K562 (cell line): ENCODE results near the gene BPIFB2. TPM values are rescaled to one million over a fixed set of nuclear protein-coding genes. Genes with fewer than 3 reads are reported as not detected.

Source experiments
- ATAC-seq: fragments of 200-7000 bp; cut with Tn5 transposase; 3 replicates; pipeline ENCODE4 v1.9.1; 2020; ENCODE audit warnings: moderate library complexity
- BruUV-seq: library from RNA; stranded (reverse); fragments of 400-500 nt; replicated peaks from 2 replicates; lab custom pipeline; 2021; lab: Mats Ljungman, UMichigan
- CTCF ChIA-PET: fragments of 300-600 bp; formaldehyde crosslinking; extraction: SDS; loops from one replicate; lab custom pipeline; 2021; ENCODE audit warnings: low intra/inter-chr PET ratio; lab: Yijun Ruan, JAX
- POLR2A ChIA-PET: fragments of 300-600, 350-650 bp; sonication (Branson Sonifier 250); formaldehyde crosslinking; extraction: SDS; loops from one replicate; lab custom pipeline; 2021; ENCODE audit warnings: antibody characterized with exemption, inconsistent platforms; lab: Yijun Ruan, JAX
- DNase-seq, 4 experiments: peaks; one replicate each; pipeline versions ENCODE4 v3.0.0 to v3.0.0-alpha.2; 2011 to 2018; ENCODE audit warnings: low spot score in 3 of 4, mixed read lengths in 3 of 4; ENCODE audit errors: extremely low read depth in 1 of 4
- FAIRE-seq: peaks from 2 replicates; lab custom pipeline; 2011; peaks lifted over from hg19 to GRCh38; lab: Jason Lieb, UNC
- H2AFZ ChIP-seq: 2 replicates; pipeline ENCODE4 v1.6.0; 2011; ENCODE audit warnings: low read depth, low read length, control low read depth, inconsistent platforms
- H3K27ac ChIP-seq: fragments of 200-600 bp; 3 replicates; pipeline ENCODE4 v1.8.0; 2011; ENCODE audit warnings: low read depth, mild to moderate bottlenecking, control low read depth, inconsistent platforms, low read length, moderate library complexity, mixed read lengths; ENCODE audit errors: extremely low read depth
- H3K27me3 ChIP-seq, 2 experiments: fragments of 300-600 bp in 1 of 2; 2 replicates in 1 of 2; 3 replicates in 1 of 2; pipeline versions ENCODE4 v1.6.0 to v1.8.0; 2011; ENCODE audit warnings: inconsistent platforms in 2 of 2, low read length in 2 of 2, mild to moderate bottlenecking in 1 of 2, mixed read lengths in 1 of 2, moderate library complexity in 1 of 2; ENCODE audit not compliant: control insufficient read depth in 2 of 2, insufficient read depth in 2 of 2
- H3K36me3 ChIP-seq: fragments of 300-600 bp; 3 replicates; pipeline ENCODE4 v1.8.0; 2011; ENCODE audit warnings: mild to moderate bottlenecking, low read length, inconsistent platforms; ENCODE audit not compliant: control insufficient read depth, insufficient read depth
- H3K4me1 ChIP-seq, 2 experiments: fragments of 200-600 bp in 1 of 2; replicated peaks in 1 of 2; 2 replicates in 1 of 2; 3 replicates in 1 of 2; pipeline versions ENCODE4 v1.5.1 to v1.8.0; 2011; ENCODE audit warnings: inconsistent platforms in 2 of 2, low read length in 2 of 2, mild to moderate bottlenecking in 1 of 2, mixed read lengths in 1 of 2, moderate library complexity in 1 of 2; ENCODE audit not compliant: control insufficient read depth in 2 of 2, insufficient read depth in 2 of 2
- H3K4me2 ChIP-seq: 2 replicates; pipeline ENCODE4 v1.6.1; 2011; ENCODE audit warnings: low read length, control low read depth, inconsistent platforms, mixed read lengths; ENCODE audit not compliant: insufficient read depth
- H3K4me3 ChIP-seq: fragments of 200-600 bp; sonication (generic), shearing (Covaris generic); 2 replicates; pipeline ENCODE4 v1.5.1; 2016; ENCODE audit warnings: control low read depth, inconsistent platforms
- H3K79me2 ChIP-seq: fragments of 200-600 bp; 3 replicates; pipeline ENCODE4 v1.8.0; 2011; ENCODE audit warnings: low read length, inconsistent platforms; ENCODE audit not compliant: control insufficient read depth, insufficient read depth
- H3K9ac ChIP-seq, 2 experiments: 2 replicates each; pipeline versions ENCODE4 v1.6.0 to v1.6.1; 2011; ENCODE audit warnings: low read depth in 2 of 2, low read length in 2 of 2, control low read depth in 1 of 2, inconsistent platforms in 1 of 2, mild to moderate bottlenecking in 1 of 2, mixed read lengths in 1 of 2; ENCODE audit not compliant: insufficient read depth in 1 of 2
- H3K9me1 ChIP-seq: one replicate; pipeline ENCODE4 v1.6.0; 2011; ENCODE audit warnings: inconsistent platforms, mild to moderate bottlenecking, low read length, moderate library complexity; ENCODE audit not compliant: control insufficient read depth, insufficient read depth
- H3K9me3 ChIP-seq: replicated peaks from 2 replicates; pipeline ENCODE4 v1.5.1; 2011; ENCODE audit warnings: low read depth, low read length, inconsistent platforms; ENCODE audit not compliant: control insufficient read depth, insufficient read depth
- H4K20me1 ChIP-seq: replicated peaks from 2 replicates; pipeline ENCODE4 v1.6.1; 2011; ENCODE audit warnings: low read length, inconsistent platforms, mixed read lengths; ENCODE audit not compliant: control insufficient read depth, insufficient read depth
- ATF3 ChIP-seq, 2 experiments: fragments of 450-650 bp in 1 of 2; sonication (generic) in 1 of 2; formaldehyde crosslinking in 1 of 2; IDR thresholded peaks in 1 of 2; conservative IDR thresholded peaks in 1 of 2; 2 replicates each; pipeline versions ENCODE4 v1.6.1 to v1.8.1; 2016 to 2023; ENCODE audit warnings: mild to moderate bottlenecking in 2 of 2, moderate library complexity in 2 of 2, inconsistent platforms in 1 of 2, missing genetic modification reagents in 1 of 2
- C11orf30 ChIP-seq: fragments of 450-650 bp; IDR thresholded peaks from 2 replicates; pipeline ENCODE4 v1.6.1; 2016; ENCODE audit warnings: low read depth, mild to moderate bottlenecking
- CREM ChIP-seq: IDR thresholded peaks from 2 replicates; pipeline ENCODE4 v1.6.1; 2014; ENCODE audit warnings: antibody characterized with exemption, low read depth
- EP400 ChIP-seq: fragments of 450-650 bp; IDR thresholded peaks from 2 replicates; pipeline ENCODE4 v1.6.1; 2017; ENCODE audit warnings: antibody characterized with exemption, mild to moderate bottlenecking, moderate library complexity
- MAFG ChIP-seq: fragments of 450-650 bp; conservative IDR thresholded peaks from 2 replicates; pipeline ENCODE4 v1.6.1; 2016; ENCODE audit warnings: missing genetic modification characterization, missing compliant biosample characterization
- PRDM10 ChIP-seq: fragments of 450-650 bp; IDR thresholded peaks from 2 replicates; pipeline ENCODE4 v1.6.1; 2018; ENCODE audit not compliant: partially characterized antibody
- PTRF ChIP-seq: fragments of 450-650 bp; IDR thresholded peaks from 2 replicates; pipeline ENCODE4 v1.6.1; 2016; ENCODE audit warnings: mild to moderate bottlenecking, missing genetic modification characterization, missing compliant biosample characterization
- RBBP5 ChIP-seq: fragments of 200-600 bp; sonication (generic); IDR thresholded peaks from 2 replicates; pipeline ENCODE4 v1.6.1; 2012; ENCODE audit warnings: borderline replicate concordance, mild to moderate bottlenecking, low read length, control low read depth, inconsistent platforms; ENCODE audit not compliant: insufficient read depth, poor library complexity, severe bottlenecking
- SRSF1 ChIP-seq: fragments of 200-400 bp; formaldehyde crosslinking; IDR thresholded peaks from 2 replicates; pipeline ENCODE4 v1.6.1; 2017; ENCODE audit warnings: mild to moderate bottlenecking, low read depth, low read length, moderate library complexity
- TCF3 ChIP-seq: sonication (generic); formaldehyde crosslinking; IDR thresholded peaks from 2 replicates; pipeline ENCODE4 v1.4.0; 2020; ENCODE audit warnings: mild to moderate bottlenecking, missing genetic modification reagents
- WGBS: fragments of 100-300 bp; shearing (Covaris generic); methylation state at CpG from one replicate; pipeline ENCODE4 v1.1.6; 2016; ENCODE audit warnings: low coverage, mixed read lengths; ENCODE audit not compliant: insufficient coverage; ENCODE audit errors: missing lambda C conversion rate; 5-methylcytosine and 5-hydroxymethylcytosine counted together
- in situ Hi-C: fragments of 300-500 bp; cut with MboI; formaldehyde crosslinking; loops from 4 replicates; pipeline ENCODE4 v1.15.0; 2018; ENCODE audit warnings: inconsistent platforms, mixed read lengths
- intact Hi-C: fragments of 100-400 bp; cut with micrococcal nuclease; formaldehyde crosslinking; loops from 2 replicates; pipeline ENCODE4 v1.14.2; 2022
- polyA plus RNA-seq, 8 experiments: library from polyadenylated mRNA; depleted of rRNA in 4 of 8; stranded (reverse) in 5 of 8; unstranded in 3 of 8; fragments of >200 nt; fragmentation: Nextera tagmentation in 2 of 8; fragmentation: Illumina TruSeq in 1 of 8; extraction: Ambion mirVana in 2 of 8; extraction: Trizol in 1 of 8; gene quantifications; 2 replicates each; pipeline versions ENCODE4 v1.2.1 to v1.2.3, GENCODE V29; 2011 to 2014; ENCODE audit warnings: inconsistent platforms in 1 of 8, missing spikeins in 1 of 8
- total RNA-seq, 7 experiments: library from RNA; depleted of rRNA in 6 of 7; stranded (reverse); fragments of >200 nt in 6 of 7; fragmentation: Illumina TruSeq in 2 of 7; extraction: Trizol in 2 of 7; gene quantifications; 2 replicates each; pipeline versions ENCODE4 v1.2.1 to v1.2.3, GENCODE V29; 2011 to 2021; ENCODE audit warnings: low replicate concordance in 1 of 7

BPIFB2 gene
- total and polyA plus RNA-seq, 9 of the 15 experiments (the other 6 are each of a cell fraction or from before 2014, with no cell fraction given): not detected

GRCh38 chr20:33067806-33068205, 60.3 kb downstream of the BPIFB2 start:
- no peaks in the 10 kb centered on the region for H4K20me1 ChIP-seq
- H3K9me1 ChIP-seq: no peaks in the 10 kb centered on the region
- no peak for FAIRE-seq
- peaks cover 28 to 60% of the 10 kb centered on the region in 2 experiments; a peak in 4 of 5 replicates for H3K27me3 ChIP-seq
- DNase-seq: no peak
- H3K4me3 ChIP-seq: no peak overlapping the region
- H3K4me2 ChIP-seq: no peak overlapping the region
- TF ChIP-seq PTRF (tag) (no peak), MAFG (tag) (0 out of 2 replicates have a peak, but pooled peaks have one; percentile 13), C11orf30 (peak; percentile 10; the same call in 1 of the 2 replicates)
- TF ChIP-seq, all 486 proteins: peak for 2
- H3K9me3 ChIP-seq: no peaks in the 10 kb centered on the region
- no peak for ATAC-seq
- H3K36me3 ChIP-seq: no peaks in the 10 kb centered on the region
- no peak overlapping the region for H2AFZ ChIP-seq
- intact Hi-C loops: no loop called here
- no TSS peak for BruUV-seq
- no peak overlapping the region for H3K9ac ChIP-seq
- in situ Hi-C loops: no loop called here
- WGBS: 2% methylated on average over 3 of the region's 3 CpGs
- H3K4me1 ChIP-seq: no peaks in the 10 kb centered on the region
- POLR2A ChIA-PET: interaction anchor here (1.5 kb wide), 1 partner anchor 9 kb away, joined by 6 read pairs; no protein-coding TSS in a partner anchor
- H3K79me2 ChIP-seq: no peaks in the 10 kb centered on the region
- CTCF ChIA-PET: no interaction called here
- no peak overlapping the region for H3K27ac ChIP-seq

GRCh38 chr20:33068251-33068939, 60.9 kb downstream of the BPIFB2 start:
- H3K36me3 ChIP-seq: no peaks in the 10 kb centered on the region
- ChIA-PET POLR2A (interaction anchor here (1.5 to 1.6 kb wide), 2 partner anchors 8 to 10 kb away, joined by 5 to 6 read pairs; no protein-coding TSS in a partner anchor), CTCF (no interaction called here)
- no peaks in the 10 kb centered on the region for H3K9me3 ChIP-seq
- H3K27ac ChIP-seq: no peak overlapping the region
- H2AFZ ChIP-seq: no peak overlapping the region
- no peak for DNase-seq
- no peak overlapping the region for H3K4me2 ChIP-seq
- H3K79me2 ChIP-seq: no peaks in the 10 kb centered on the region
- no peak overlapping the region for H3K4me3 ChIP-seq
- no peaks in the 10 kb centered on the region for H4K20me1 ChIP-seq
- no peak overlapping the region for H3K9ac ChIP-seq
- no peaks in the 10 kb centered on the region for H3K9me1 ChIP-seq
- no TSS peak for BruUV-seq
- H3K4me1 ChIP-seq: no peaks in the 10 kb centered on the region
- intact Hi-C loops (no loop called here), in situ Hi-C loops (no loop called here)
- under 1% methylated on average over 11 of the region's 12 CpGs for WGBS
- FAIRE-seq: no peak
- ATAC-seq: no peak
- H3K27me3 ChIP-seq: peaks cover 24 to 54% of the 10 kb centered on the region in 2 experiments; a peak in 4 of 5 replicates
- TF ChIP-seq RBBP5 (no peak), EP400 (no peak), TCF3 (CRISPR knock-in tag) (no peak), ATF3 (IDR thresholded peaks at IDR 0.05) (no peak), ATF3 (CRISPR knock-in tag; conservative IDR thresholded peaks at IDR 0.05) (no peak), CREM (no peak), SRSF1 (no peak), PRDM10 (no peak)
